Suprapubic skin (tissue), 4 donors: Measurements from ENCODE around the gene OR6Q1. TPM values are rescaled to one million over a fixed set of nuclear protein-coding genes. Genes with fewer than 3 reads are reported as not detected.

Experiments used
- DNase-seq, 2 donors: peaks; one replicate each; pipeline ENCODE4 v3.0.0-alpha.2; 2019; ENCODE audit warnings: low spot score in 2 of 2
- H3K27ac ChIP-seq: fragments of 200-600 bp; sonication (generic); one replicate; pipeline ENCODE4 v1.5.1; 2019
- H3K27me3 ChIP-seq: fragments of 200-600 bp; sonication (generic); one replicate; pipeline ENCODE4 v1.5.1; 2019
- H3K36me3 ChIP-seq: fragments of 200-600 bp; sonication (generic); one replicate; pipeline ENCODE4 v1.5.1; 2019
- H3K4me1 ChIP-seq: fragments of 200-600 bp; sonication (generic); one replicate; pipeline ENCODE4 v1.5.1; 2019
- H3K4me3 ChIP-seq: fragments of 200-600 bp; sonication (generic); one replicate; pipeline ENCODE4 v1.5.1; 2019; ENCODE audit warnings: mild to moderate bottlenecking
- H3K9me3 ChIP-seq: fragments of 200-600 bp; sonication (generic); one replicate; pipeline ENCODE4 v1.5.1; 2019
- EP300 ChIP-seq: sonication (generic); formaldehyde crosslinking; IDR thresholded peaks from one replicate; pipeline ENCODE4 v1.6.1; 2017; ENCODE audit warnings: antibody characterized with exemption
- POLR2A ChIP-seq, 2 donors: fragments of 450-650 bp; IDR thresholded peaks; one replicate each; pipeline ENCODE4 v1.6.1; 2017; ENCODE audit warnings: antibody characterized with exemption in 2 of 2, mild to moderate bottlenecking in 2 of 2, moderate library complexity in 2 of 2
- POLR2AphosphoS5 ChIP-seq, 3 donors: sonication (generic); formaldehyde crosslinking; IDR thresholded peaks; one replicate each; pipeline ENCODE4 v1.6.1; 2017; ENCODE audit warnings: antibody characterized with exemption in 3 of 3
- WGBS: methylation state at CpG from one replicate; pipeline ENCODE4 v1.1.5; 2018; 5-methylcytosine and 5-hydroxymethylcytosine counted together
- total RNA-seq, 4 donors: library from RNA; depleted of rRNA; stranded (reverse); fragments of >200 nt; gene quantifications; one replicate each; pipeline ENCODE4 v1.1.0, GENCODE V29; 2016
- TF ChIP-seq, protein P1 (sequence below), 2 donors: fragments of 200-600 bp in 1 of 2; fragments of 450-650 bp in 1 of 2; sonication (generic) in 1 of 2; IDR thresholded peaks; one replicate each; pipeline ENCODE4 v1.5.1; 2016 to 2019; ENCODE audit warnings: antibody characterized with exemption in 2 of 2, mild to moderate bottlenecking in 1 of 2, moderate library complexity in 1 of 2

Gene OR6Q1
- total RNA-seq, 4 donors from 2014 or later = 1.1 TPM; not detected in 3

DNA sequence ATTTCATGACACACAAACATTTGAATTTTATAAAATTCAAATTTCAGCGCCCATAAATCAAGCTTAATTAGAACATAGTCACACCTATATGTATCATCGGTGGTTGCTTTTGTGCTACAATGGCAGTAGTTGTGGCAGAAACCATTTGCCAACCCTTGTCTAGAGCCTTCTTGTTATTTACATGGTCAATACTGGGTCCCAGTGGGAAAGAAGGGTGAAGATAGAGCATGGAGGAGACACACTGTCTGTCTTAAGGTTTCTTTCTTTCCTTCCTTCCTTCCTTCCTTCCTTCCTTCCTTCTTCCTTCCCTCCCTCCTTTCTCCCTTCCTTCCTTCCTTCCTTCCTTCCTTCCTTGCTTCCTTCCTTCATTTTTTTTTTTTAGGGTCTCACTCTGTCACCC is 3.7 kb downstream of the OR6Q1 start:
- no peak for TF ChIP-seq POLR2AphosphoS5 (IDR thresholded peaks at IDR 0.05)
- TF ChIP-seq EP300 = no peak
- TF ChIP-seq POLR2A (IDR thresholded peaks at IDR 0.05) = no peak
- TF ChIP-seq, protein P1, sequence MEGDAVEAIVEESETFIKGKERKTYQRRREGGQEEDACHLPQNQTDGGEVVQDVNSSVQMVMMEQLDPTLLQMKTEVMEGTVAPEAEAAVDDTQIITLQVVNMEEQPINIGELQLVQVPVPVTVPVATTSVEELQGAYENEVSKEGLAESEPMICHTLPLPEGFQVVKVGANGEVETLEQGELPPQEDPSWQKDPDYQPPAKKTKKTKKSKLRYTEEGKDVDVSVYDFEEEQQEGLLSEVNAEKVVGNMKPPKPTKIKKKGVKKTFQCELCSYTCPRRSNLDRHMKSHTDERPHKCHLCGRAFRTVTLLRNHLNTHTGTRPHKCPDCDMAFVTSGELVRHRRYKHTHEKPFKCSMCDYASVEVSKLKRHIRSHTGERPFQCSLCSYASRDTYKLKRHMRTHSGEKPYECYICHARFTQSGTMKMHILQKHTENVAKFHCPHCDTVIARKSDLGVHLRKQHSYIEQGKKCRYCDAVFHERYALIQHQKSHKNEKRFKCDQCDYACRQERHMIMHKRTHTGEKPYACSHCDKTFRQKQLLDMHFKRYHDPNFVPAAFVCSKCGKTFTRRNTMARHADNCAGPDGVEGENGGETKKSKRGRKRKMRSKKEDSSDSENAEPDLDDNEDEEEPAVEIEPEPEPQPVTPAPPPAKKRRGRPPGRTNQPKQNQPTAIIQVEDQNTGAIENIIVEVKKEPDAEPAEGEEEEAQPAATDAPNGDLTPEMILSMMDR (IDR thresholded peaks at IDR 0.05) = no peak
- 75% methylated on average over 2 of the region's 2 CpGs for WGBS

GRCh38 chr11:58039589-58039988 is 8.8 kb downstream of the OR6Q1 start:
- Histone ChIP-seq H3K4me3 (no peak overlapping the region), H3K27ac (no peak overlapping the region), H3K27me3 (no peaks in the 10 kb centered on the region), H3K9me3 (peaks cover 6% of the 10 kb centered on the region), H3K4me1 (no peaks in the 10 kb centered on the region), H3K36me3 (no peaks in the 10 kb centered on the region)
- TF ChIP-seq POLR2A (IDR thresholded peaks at IDR 0.05) (no peak), POLR2AphosphoS5 (IDR thresholded peaks at IDR 0.05) (no peak), EP300 (no peak)
- TF ChIP-seq, protein P1 (IDR thresholded peaks at IDR 0.05) = no peak
- no peak for DNase-seq

More for the DNA sequence above, 3.7 kb downstream of the OR6Q1 start:
- Histone ChIP-seq H3K27me3 (no peaks in the 10 kb centered on the region), H3K4me1 (no peaks in the 10 kb centered on the region), H3K9me3 (peaks cover 6% of the 10 kb centered on the region), H3K36me3 (no peaks in the 10 kb centered on the region), H3K4me3 (no peak overlapping the region), H3K27ac (no peak overlapping the region)
- DNase-seq = no peak

DNA sequence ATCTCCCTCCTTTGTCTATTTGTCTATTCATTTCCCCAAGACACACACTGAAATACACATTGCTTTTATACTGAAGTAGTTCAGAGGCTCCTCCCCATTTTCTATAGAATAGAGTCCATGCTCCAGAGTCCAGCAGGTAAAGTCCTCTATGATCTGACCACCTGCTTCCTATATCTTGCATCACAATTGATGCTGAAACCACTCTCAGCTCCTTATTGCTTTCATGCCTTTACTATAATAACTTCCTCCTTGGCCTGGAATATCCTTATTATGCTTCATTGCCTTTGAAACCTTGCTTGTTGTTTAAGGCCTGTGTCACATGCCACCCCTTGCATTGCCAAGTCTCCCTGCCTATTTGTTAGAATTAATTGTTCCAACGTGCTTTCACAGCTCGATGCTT is 12.6 kb downstream of the OR6Q1 start:
- H3K4me1 ChIP-seq = no peaks in the 10 kb centered on the region
- DNase-seq = no peak
- 64% methylated on average over 2 of the region's 2 CpGs for WGBS
- H3K27me3 ChIP-seq = no peaks in the 10 kb centered on the region
- H3K27ac ChIP-seq = no peak overlapping the region
- no peaks in the 10 kb centered on the region for H3K9me3 ChIP-seq
- H3K36me3 ChIP-seq = no peaks in the 10 kb centered on the region
- H3K4me3 ChIP-seq = no peak overlapping the region
- TF ChIP-seq POLR2A (IDR thresholded peaks at IDR 0.05) (no peak), EP300 (no peak), POLR2AphosphoS5 (IDR thresholded peaks at IDR 0.05) (no peak)
- TF ChIP-seq, protein P1 (IDR thresholded peaks at IDR 0.05) = no peak

DNA sequence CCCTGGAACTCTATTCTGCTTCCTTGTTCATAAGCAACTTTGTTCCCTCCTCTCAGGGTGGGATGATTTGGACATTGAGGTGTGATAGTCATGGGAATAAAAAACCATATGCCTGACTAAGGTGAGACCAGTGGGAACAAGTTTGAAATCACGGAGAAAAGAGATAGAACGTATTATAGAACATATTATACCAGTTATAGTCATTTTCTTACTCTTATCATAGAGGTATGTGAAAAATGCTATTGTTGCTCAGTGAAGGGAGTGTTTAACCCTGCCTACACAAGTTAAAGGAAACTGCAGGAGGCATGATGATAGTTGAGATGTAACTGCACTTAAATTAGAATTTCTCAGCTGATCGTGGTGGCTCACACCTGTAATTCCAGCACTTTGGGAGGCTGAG is 15.5 kb downstream of the OR6Q1 start:
- Histone ChIP-seq H3K4me1 (no peaks in the 10 kb centered on the region), H3K36me3 (no peaks in the 10 kb centered on the region), H3K27ac (no peak overlapping the region), H3K9me3 (no peaks in the 10 kb centered on the region), H3K4me3 (no peak overlapping the region), H3K27me3 (no peaks in the 10 kb centered on the region)
- WGBS = 65% methylated on average over 3 of the region's 3 CpGs
- TF ChIP-seq, protein P1 (IDR thresholded peaks at IDR 0.05) = no peak
- TF ChIP-seq POLR2AphosphoS5 (IDR thresholded peaks at IDR 0.05) (no peak), EP300 (no peak), POLR2A (IDR thresholded peaks at IDR 0.05) (no peak)
- DNase-seq = no peak

DNA sequence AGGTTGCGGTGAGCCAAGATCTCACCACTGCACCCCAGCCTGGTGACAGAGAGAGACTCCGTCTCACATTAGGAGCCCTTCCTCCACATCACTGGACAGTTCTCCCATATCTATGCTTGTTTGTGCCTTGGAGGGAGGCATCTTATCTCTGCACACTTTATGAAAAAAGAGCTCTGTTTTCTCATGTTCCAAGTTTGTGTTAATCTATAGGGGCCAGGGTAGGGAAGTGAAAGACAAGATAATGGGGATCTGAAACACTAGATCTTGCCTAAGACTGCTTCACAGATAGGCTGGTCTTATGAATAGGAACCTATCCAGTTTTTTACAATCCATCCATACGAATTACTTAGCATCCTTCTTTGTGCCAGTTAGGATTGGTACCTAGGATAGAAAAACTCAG is 17.1 kb downstream of the OR6Q1 start:
- no peak for DNase-seq
- Histone ChIP-seq H3K27ac (no peak overlapping the region), H3K9me3 (no peaks in the 10 kb centered on the region), H3K4me1 (no peaks in the 10 kb centered on the region), H3K27me3 (no peaks in the 10 kb centered on the region), H3K4me3 (no peak overlapping the region), H3K36me3 (no peaks in the 10 kb centered on the region)
- TF ChIP-seq, protein P1 (IDR thresholded peaks at IDR 0.05) = no peak
- no peak for TF ChIP-seq EP300
- no peak for TF ChIP-seq POLR2A (IDR thresholded peaks at IDR 0.05)
- no peak for TF ChIP-seq POLR2AphosphoS5 (IDR thresholded peaks at IDR 0.05)
- 84% methylated on average over 3 of the region's 3 CpGs for WGBS
